Endothelial cell of umbilical vein (primary cell): ENCODE results near the gene FAM227B.

ENCODE experiments used
- EZH2 ChIP-seq: IDR thresholded peaks from 2 replicates; pipeline ENCODE4 v1.6.1; 2012; ENCODE audit warnings: borderline replicate concordance, low read depth, mild to moderate bottlenecking, moderate library complexity, low read length, inconsistent platforms; ENCODE audit not compliant: severe bottlenecking
- JUN ChIP-seq: IDR thresholded peaks from 2 replicates; pipeline ENCODE4 v1.6.1; 2011; ENCODE audit warnings: borderline replicate concordance, low read depth; ENCODE audit not compliant: insufficient read length, insufficient read depth
- POLR2A ChIP-seq: IDR thresholded peaks from 2 replicates; pipeline ENCODE4 v1.6.1; 2012; ENCODE audit warnings: low read depth, mild to moderate bottlenecking, control low read depth, low read length
- POLR2AphosphoS5 ChIP-seq: IDR thresholded peaks from 2 replicates; pipeline ENCODE4 v1.6.1; 2012; ENCODE audit warnings: low read depth, mild to moderate bottlenecking, control low read depth, low read length, moderate library complexity; ENCODE audit not compliant: insufficient read depth
- TF ChIP-seq, protein P1 (sequence below), 2 donors: IDR thresholded peaks; 1 replicate in 1 of 2; 2 replicates in 1 of 2; pipeline ENCODE4 v1.5.1; 2011; ENCODE audit warnings: low read length in 2 of 2, mild to moderate bottlenecking in 2 of 2, moderate library complexity in 2 of 2, control low read depth in 1 of 2, inconsistent platforms in 1 of 2, low read depth in 1 of 2; ENCODE audit not compliant: insufficient read depth in 1 of 2; ENCODE audit errors: extremely low read depth in 1 of 2
- TF ChIP-seq, protein P2 (sequence below): IDR thresholded peaks from 2 replicates; pipeline ENCODE4 v1.6.1; 2011; ENCODE audit not compliant: insufficient read depth, insufficient read length

DNA sequence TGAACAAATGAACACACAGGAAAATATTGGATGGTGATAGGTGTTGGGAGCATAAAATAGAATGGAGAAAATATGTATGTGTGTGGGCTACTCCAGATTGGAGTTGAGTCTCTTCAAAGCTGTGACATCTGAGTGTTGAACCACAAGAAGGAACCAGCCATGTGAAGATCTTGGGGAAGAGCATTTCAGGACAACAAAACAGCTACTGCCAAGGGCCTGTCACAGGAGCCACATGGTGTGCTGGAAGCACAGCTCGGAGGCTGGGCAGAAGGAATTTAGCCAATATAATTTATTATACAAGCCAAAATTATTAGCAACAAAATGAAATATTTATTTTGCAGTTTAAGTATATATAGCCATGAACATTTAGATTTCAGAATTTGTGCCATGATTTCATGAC lies 305.9 kb downstream of the FAM227B start:
- TF ChIP-seq, protein P1, sequence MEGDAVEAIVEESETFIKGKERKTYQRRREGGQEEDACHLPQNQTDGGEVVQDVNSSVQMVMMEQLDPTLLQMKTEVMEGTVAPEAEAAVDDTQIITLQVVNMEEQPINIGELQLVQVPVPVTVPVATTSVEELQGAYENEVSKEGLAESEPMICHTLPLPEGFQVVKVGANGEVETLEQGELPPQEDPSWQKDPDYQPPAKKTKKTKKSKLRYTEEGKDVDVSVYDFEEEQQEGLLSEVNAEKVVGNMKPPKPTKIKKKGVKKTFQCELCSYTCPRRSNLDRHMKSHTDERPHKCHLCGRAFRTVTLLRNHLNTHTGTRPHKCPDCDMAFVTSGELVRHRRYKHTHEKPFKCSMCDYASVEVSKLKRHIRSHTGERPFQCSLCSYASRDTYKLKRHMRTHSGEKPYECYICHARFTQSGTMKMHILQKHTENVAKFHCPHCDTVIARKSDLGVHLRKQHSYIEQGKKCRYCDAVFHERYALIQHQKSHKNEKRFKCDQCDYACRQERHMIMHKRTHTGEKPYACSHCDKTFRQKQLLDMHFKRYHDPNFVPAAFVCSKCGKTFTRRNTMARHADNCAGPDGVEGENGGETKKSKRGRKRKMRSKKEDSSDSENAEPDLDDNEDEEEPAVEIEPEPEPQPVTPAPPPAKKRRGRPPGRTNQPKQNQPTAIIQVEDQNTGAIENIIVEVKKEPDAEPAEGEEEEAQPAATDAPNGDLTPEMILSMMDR (IDR thresholded peaks at IDR 0.05; ENCODE audit: extremely low read depth in 1 of 2, insufficient read depth in 1 of 2, low read depth in 1 of 2, low read length in 2 of 2): no peak
- TF ChIP-seq EZH2: no peak
- TF ChIP-seq POLR2A: no peak
- no peak for TF ChIP-seq POLR2AphosphoS5
- TF ChIP-seq, protein P2, sequence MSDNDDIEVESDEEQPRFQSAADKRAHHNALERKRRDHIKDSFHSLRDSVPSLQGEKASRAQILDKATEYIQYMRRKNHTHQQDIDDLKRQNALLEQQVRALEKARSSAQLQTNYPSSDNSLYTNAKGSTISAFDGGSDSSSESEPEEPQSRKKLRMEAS: no peak
- no peak for TF ChIP-seq JUN
